Caki2 (cell line): ENCODE data around the gene GLCE. TPM values are rescaled to one million over a fixed set of nuclear protein-coding genes. Genes with fewer than 3 reads are reported as not detected.
A peak's percentile ranks its signal among the peaks of the same experiment; 100 is the strongest.
"Not testable (repeated sequence)": the region's sequence is repeated elsewhere in the genome, so short reads cannot be mapped to it uniquely, and the experiment has no call there.

Experiments
- DNase-seq: peaks from one replicate; pipeline ENCODE4 v3.0.0-alpha.2; 2015; ENCODE audit warnings: low read depth
- in situ Hi-C: cut with HindIII; loops from 2 replicates; pipeline ENCODE4 v1.10.0; 2016; ENCODE audit warnings: low sequenced_read_pairs, low pct_unique_long_range_greater_than_20kb, mixed read lengths
- total RNA-seq: library from RNA; depleted of rRNA; stranded (reverse); fragments of >200 nt; shearing (Covaris generic); gene quantifications from 2 replicates; pipeline ENCODE4 v1.2.3, GENCODE V29; 2014; ENCODE audit warnings: low replicate concordance

Gene GLCE
- total RNA-seq, 1 experiment from 2014 or later, result 31.8 TPM

- peak; percentile 46 for DNase-seq
- in situ Hi-C loops, result no loop called here
These were observed 139.6 kb downstream of the GLCE start for GRCh38 chr15:69299943-69300588.

- in situ Hi-C loops, DNase-seq: not testable (repeated sequence)
These were observed 140.7 kb downstream of the GLCE start for GRCh38 chr15:69301101-69301500.

- in situ Hi-C loops, DNase-seq: not testable (repeated sequence)
These were observed 141.7 kb downstream of the GLCE start for GRCh38 chr15:69302087-69302486.

- DNase-seq, result no peak
- in situ Hi-C loops, result no loop called here
These were observed 142.5 kb downstream of the GLCE start for GRCh38 chr15:69302929-69303328.

- in situ Hi-C loops, result no loop called here
- peak; percentile 45 for DNase-seq
These were observed 143.1 kb downstream of the GLCE start for GRCh38 chr15:69303337-69304181.

- peak; percentile 93 for DNase-seq
- in situ Hi-C loops, result no loop called here
These were observed 143.7 kb downstream of the GLCE start for GRCh38 chr15:69304182-69304545.

GRCh38 chr15:69305204-69305931, 144.9 kb downstream of the GLCE start:
- peak; percentile 99 for DNase-seq
- in situ Hi-C loops, result no loop called here

GRCh38 chr15:69305933-69306568, 145.6 kb downstream of the GLCE start:
- no peak for DNase-seq
- in situ Hi-C loops, result no loop called here

- in situ Hi-C loops, result no loop called here
- DNase-seq, result no peak
These were observed 147.5 kb downstream of the GLCE start for GRCh38 chr15:69307939-69308338.

- DNase-seq, result no peak
- in situ Hi-C loops, result no loop called here
These were observed 148.5 kb downstream of the GLCE start for GRCh38 chr15:69308949-69309348.

- in situ Hi-C loops, result no loop called here
- DNase-seq, result peak; percentile 93
These were observed 150.9 kb downstream of the GLCE start for GRCh38 chr15:69311319-69311721.

GRCh38 chr15:69313432-69314000, 153.1 kb downstream of the GLCE start:
- DNase-seq, result no peak
- in situ Hi-C loops, result no loop called here

- DNase-seq, result no peak
- in situ Hi-C loops, result no loop called here
These were observed 153.7 kb downstream of the GLCE start for GRCh38 chr15:69314131-69314530.

GRCh38 chr15:69314736-69315135, 154.3 kb downstream of the GLCE start:
- in situ Hi-C loops, result no loop called here
- DNase-seq, result no peak

GRCh38 chr15:69315402-69316110, 155.1 kb downstream of the GLCE start:
- in situ Hi-C loops, result no loop called here
- no peak for DNase-seq

- in situ Hi-C loops, result no loop called here
- DNase-seq, result no peak
These were observed 155.9 kb downstream of the GLCE start for GRCh38 chr15:69316291-69316690.

GRCh38 chr15:69317392-69317841, 157.0 kb downstream of the GLCE start:
- in situ Hi-C loops, result no loop called here
- DNase-seq, result peak; percentile 41

- DNase-seq, result no peak
- in situ Hi-C loops, result no loop called here
These were observed 157.6 kb downstream of the GLCE start for GRCh38 chr15:69318033-69318432.
